Vagina (tissue), 2 donors: Measurements from ENCODE around the gene MTCL3.

Experiments used
- DNase-seq, 2 donors: peaks; one replicate each; pipeline ENCODE4 v3.0.0-alpha.2; 2017; ENCODE audit errors: extremely low spot score in 2 of 2
- H3K27ac ChIP-seq: fragments of 200-600 bp; sonication (generic); one replicate; pipeline ENCODE4 v1.5.1; 2019
- H3K27me3 ChIP-seq: fragments of 200-600 bp; sonication (generic); one replicate; pipeline ENCODE4 v1.5.1; 2019
- H3K36me3 ChIP-seq, 2 donors: fragments of 200-600 bp; sonication (generic); one replicate each; pipeline ENCODE4 v1.5.1; 2017 to 2019
- H3K4me1 ChIP-seq: fragments of 200-600 bp; sonication (generic); one replicate; pipeline ENCODE4 v1.5.1; 2019
- H3K4me3 ChIP-seq, 2 donors: fragments of 200-600 bp; sonication (generic); 1 replicate in 1 of 2; 2 replicates in 1 of 2; pipeline ENCODE4 v1.5.1; 2016 to 2019
- H3K9me3 ChIP-seq: fragments of 200-600 bp; sonication (generic); one replicate; pipeline ENCODE4 v1.5.1; 2019
- POLR2A ChIP-seq, 2 donors: fragments of 450-650 bp; IDR thresholded peaks; one replicate each; pipeline ENCODE4 v1.6.1; 2017; ENCODE audit warnings: antibody characterized with exemption in 2 of 2, mild to moderate bottlenecking in 2 of 2, moderate library complexity in 2 of 2
- POLR2AphosphoS5 ChIP-seq, 2 donors: sonication (generic); formaldehyde crosslinking; IDR thresholded peaks; one replicate each; pipeline ENCODE4 v1.9.0; 2017; ENCODE audit warnings: antibody characterized with exemption in 2 of 2, mild to moderate bottlenecking in 2 of 2, low read depth in 1 of 2; ENCODE audit not compliant: insufficient read depth in 1 of 2
- intact Hi-C: fragments of 100-400 bp; cut with DNase I; formaldehyde crosslinking; loops from one replicate; pipeline ENCODE4 v1.15.1; 2023
- TF ChIP-seq, protein P1 (sequence below), 3 experiments: fragments of 450-650 bp in 2 of 3; fragments of 200-600 bp in 1 of 3; sonication (generic) in 1 of 3; IDR thresholded peaks; one replicate each; pipeline ENCODE4 v1.5.1; 2017 to 2019; ENCODE audit warnings: antibody characterized with exemption in 3 of 3, mild to moderate bottlenecking in 2 of 3, moderate library complexity in 2 of 3

Gene MTCL3

DNA sequence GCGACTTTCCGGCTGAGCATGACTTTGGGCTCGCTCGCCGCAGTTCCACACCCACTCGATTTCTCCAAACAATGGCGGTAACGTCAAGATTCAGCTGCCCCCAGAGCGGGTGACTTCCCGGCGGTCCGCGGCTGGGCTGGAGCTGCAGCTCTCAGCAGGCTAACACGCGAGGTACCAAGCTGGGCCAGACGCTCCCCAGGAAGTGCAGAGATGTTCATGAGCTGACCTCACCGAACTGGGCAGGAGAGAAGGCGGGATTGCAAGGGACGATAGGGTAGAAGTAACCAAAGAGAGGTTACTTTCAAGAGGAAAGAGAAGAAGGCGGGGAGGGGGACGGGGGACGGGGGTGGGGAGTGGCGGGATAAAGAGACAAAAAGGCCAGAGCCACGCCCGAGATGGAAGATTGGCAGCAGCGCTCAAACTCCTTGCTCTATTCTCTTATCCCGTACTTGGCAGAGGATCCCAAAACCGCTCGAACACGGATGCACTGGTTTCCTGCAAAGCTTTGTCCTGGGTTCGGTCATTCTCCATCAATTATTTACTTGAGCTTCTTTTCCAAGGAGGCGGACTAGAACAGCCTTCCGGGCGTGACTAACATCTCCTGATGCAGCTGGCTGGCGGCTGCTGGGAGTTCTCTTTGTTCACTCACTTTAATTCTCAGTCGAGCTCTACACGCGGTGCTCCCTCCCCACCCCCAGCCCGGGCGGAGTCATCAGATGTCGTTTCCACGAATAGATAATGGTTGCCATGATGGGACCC, at the start of gene MTCL3:
MTCL3 (minus strand) TSS at position 626 of the 759 bp plus-strand sequence.
- H3K27ac ChIP-seq, result no peak within 1 kb of the TSS
- DNase-seq, result no peak
- H3K27me3 ChIP-seq, result no peaks in the 10 kb centered on the region
- H3K4me3 ChIP-seq, result no peak within 1 kb of the TSS
- TF ChIP-seq POLR2AphosphoS5 (IDR thresholded peaks at IDR 0.05; ENCODE audit: insufficient read depth in 1 of 2, low read depth in 1 of 2) (no peak), POLR2A (IDR thresholded peaks at IDR 0.05) (no peak)
- intact Hi-C loops, result no loop called here
- peaks cover 33% of the 10 kb centered on the region for H3K4me1 ChIP-seq
- H3K36me3 ChIP-seq, result no peaks in the 10 kb centered on the region
- no peaks in the 10 kb centered on the region for H3K9me3 ChIP-seq

DNA sequence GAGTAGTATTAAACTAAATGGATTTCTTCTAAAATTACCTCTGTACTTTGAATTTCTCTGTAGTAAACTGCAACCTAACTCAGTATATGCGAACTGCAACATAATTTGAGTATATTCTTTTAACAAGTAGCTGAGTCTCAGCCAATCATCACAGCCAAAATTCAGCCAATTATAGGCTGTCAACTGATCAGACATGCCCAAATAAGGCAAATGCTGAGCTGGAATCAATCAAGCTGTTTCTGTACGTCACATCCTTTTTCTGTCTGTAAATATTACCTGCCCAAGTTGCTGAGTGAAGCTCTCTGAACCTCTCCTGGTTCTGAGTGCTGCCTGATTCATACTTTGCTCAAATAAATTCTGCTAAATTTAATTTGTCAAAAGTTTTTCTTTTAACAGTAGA, 48.3 kb upstream of the MTCL3 start:
- Histone ChIP-seq H3K4me1 (no peaks in the 10 kb centered on the region), H3K4me3 (no peak overlapping the region), H3K9me3 (no peaks in the 10 kb centered on the region), H3K36me3 (no peaks in the 10 kb centered on the region), H3K27ac (no peak overlapping the region), H3K27me3 (no peaks in the 10 kb centered on the region)
- intact Hi-C loops, result no loop called here
- no peak for TF ChIP-seq POLR2A (IDR thresholded peaks at IDR 0.05)
- TF ChIP-seq, protein P1, sequence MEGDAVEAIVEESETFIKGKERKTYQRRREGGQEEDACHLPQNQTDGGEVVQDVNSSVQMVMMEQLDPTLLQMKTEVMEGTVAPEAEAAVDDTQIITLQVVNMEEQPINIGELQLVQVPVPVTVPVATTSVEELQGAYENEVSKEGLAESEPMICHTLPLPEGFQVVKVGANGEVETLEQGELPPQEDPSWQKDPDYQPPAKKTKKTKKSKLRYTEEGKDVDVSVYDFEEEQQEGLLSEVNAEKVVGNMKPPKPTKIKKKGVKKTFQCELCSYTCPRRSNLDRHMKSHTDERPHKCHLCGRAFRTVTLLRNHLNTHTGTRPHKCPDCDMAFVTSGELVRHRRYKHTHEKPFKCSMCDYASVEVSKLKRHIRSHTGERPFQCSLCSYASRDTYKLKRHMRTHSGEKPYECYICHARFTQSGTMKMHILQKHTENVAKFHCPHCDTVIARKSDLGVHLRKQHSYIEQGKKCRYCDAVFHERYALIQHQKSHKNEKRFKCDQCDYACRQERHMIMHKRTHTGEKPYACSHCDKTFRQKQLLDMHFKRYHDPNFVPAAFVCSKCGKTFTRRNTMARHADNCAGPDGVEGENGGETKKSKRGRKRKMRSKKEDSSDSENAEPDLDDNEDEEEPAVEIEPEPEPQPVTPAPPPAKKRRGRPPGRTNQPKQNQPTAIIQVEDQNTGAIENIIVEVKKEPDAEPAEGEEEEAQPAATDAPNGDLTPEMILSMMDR (IDR thresholded peaks at IDR 0.05), result no peak
- no peak for TF ChIP-seq POLR2AphosphoS5 (IDR thresholded peaks at IDR 0.05; ENCODE audit: insufficient read depth in 1 of 2, low read depth in 1 of 2)
- DNase-seq, result no peak

DNA sequence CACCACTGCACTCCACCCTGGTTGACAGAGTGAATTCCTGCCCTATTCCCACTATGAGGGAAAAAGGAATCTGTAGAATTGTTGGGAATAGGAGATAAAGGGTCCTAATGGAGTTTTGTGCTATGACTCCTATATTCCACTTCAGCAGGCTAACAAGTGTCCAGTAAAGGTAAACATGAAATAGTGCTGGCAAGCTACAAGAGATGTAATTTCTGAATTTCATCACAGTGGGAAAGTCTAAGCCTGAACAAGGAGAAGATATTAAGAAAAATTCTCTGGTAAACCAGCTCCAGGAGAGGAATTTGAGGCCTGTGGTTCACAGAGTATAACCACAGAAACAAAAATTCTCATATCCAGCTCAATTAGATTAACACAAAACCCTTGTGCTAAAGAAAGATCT, 47.5 kb upstream of the MTCL3 start:
- Histone ChIP-seq H3K27me3 (no peaks in the 10 kb centered on the region), H3K9me3 (no peaks in the 10 kb centered on the region), H3K27ac (no peak overlapping the region), H3K4me3 (no peak overlapping the region), H3K36me3 (no peaks in the 10 kb centered on the region), H3K4me1 (no peaks in the 10 kb centered on the region)
- TF ChIP-seq POLR2AphosphoS5 (IDR thresholded peaks at IDR 0.05; ENCODE audit: insufficient read depth in 1 of 2, low read depth in 1 of 2) (no peak), POLR2A (IDR thresholded peaks at IDR 0.05) (no peak)
- TF ChIP-seq, protein P1 (IDR thresholded peaks at IDR 0.05), result no peak
- intact Hi-C loops, result no loop called here
- no peak for DNase-seq

DNA sequence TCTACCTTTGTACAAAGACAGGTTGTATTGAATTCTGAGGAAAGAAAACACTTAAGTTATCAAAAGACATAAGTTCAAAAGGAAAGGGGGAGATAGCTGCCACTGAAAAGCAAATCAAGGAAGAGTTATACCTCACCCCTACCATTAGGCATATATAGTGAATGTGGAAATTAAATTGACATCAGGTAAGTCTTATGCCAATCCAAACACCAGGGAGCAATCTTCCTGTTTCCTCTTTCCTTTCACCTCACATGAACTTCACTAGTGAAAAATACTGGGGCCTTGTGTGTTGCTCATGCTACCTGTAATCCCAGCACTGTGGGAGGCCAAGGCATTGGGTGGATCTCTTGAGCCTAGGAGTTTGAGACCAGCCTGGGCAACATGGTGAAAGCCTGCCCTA, 47.0 kb upstream of the MTCL3 start:
- H3K27ac ChIP-seq, result no peak overlapping the region
- no peak for DNase-seq

DNA sequence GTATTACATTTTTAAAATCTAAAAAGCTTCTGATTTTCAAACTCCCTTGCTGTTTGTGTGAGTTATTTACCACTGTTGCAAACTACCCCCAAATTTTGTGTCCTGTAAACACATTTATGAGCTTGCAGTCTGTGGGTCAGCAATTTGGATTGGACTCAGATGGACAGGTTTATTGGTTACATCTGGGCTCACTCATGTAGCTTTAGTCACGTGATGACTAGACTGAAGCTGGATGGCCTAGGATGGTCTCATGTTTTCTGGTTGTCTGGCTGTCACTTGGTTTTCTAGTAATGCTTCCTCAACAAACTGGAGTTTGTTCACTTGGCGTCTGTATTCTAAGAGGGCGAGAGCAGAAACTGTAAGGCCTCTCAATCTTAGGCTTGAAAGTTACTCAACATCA, 45.6 kb upstream of the MTCL3 start:
- no peaks in the 10 kb centered on the region for H3K27me3 ChIP-seq
- no peaks in the 10 kb centered on the region for H3K36me3 ChIP-seq
- intact Hi-C loops, result no loop called here
- H3K9me3 ChIP-seq, result no peaks in the 10 kb centered on the region
- no peak overlapping the region for H3K27ac ChIP-seq
- no peaks in the 10 kb centered on the region for H3K4me1 ChIP-seq
- H3K4me3 ChIP-seq, result no peak overlapping the region
- TF ChIP-seq, protein P1 (IDR thresholded peaks at IDR 0.05), result no peak
- no peak for TF ChIP-seq POLR2AphosphoS5 (IDR thresholded peaks at IDR 0.05; ENCODE audit: insufficient read depth in 1 of 2, low read depth in 1 of 2)
- no peak for TF ChIP-seq POLR2A (IDR thresholded peaks at IDR 0.05)
- DNase-seq, result no peak

More for the DNA sequence above, 47.0 kb upstream of the MTCL3 start:
- intact Hi-C loops, result no loop called here
- H3K4me3 ChIP-seq, result no peak overlapping the region
- H3K36me3 ChIP-seq, result no peaks in the 10 kb centered on the region
- TF ChIP-seq POLR2A (IDR thresholded peaks at IDR 0.05) (no peak), POLR2AphosphoS5 (IDR thresholded peaks at IDR 0.05; ENCODE audit: insufficient read depth in 1 of 2, low read depth in 1 of 2) (no peak)
- TF ChIP-seq, protein P1 (IDR thresholded peaks at IDR 0.05), result no peak
- no peaks in the 10 kb centered on the region for H3K27me3 ChIP-seq
- H3K9me3 ChIP-seq, result no peaks in the 10 kb centered on the region
- H3K4me1 ChIP-seq, result no peaks in the 10 kb centered on the region
